RWPE1 (cell line): ENCODE data around the gene THSD4.

Experiments used
- CTCF ChIA-PET: fragments of 350-600 bp; sonication (Branson Sonifier 250); formaldehyde crosslinking; extraction: SDS; loops from one replicate; lab custom pipeline; 2021; lab: Yijun Ruan, JAX
- POLR2A ChIA-PET: fragments of 400-600 bp; formaldehyde crosslinking; extraction: SDS; loops from one replicate; lab custom pipeline; 2020; ENCODE audit warnings: antibody characterized with exemption; ENCODE audit not compliant: low non-redundant PET; lab: Yijun Ruan, JAX
- DNase-seq: peaks from one replicate; pipeline ENCODE4 v3.0.0; 2012; ENCODE audit warnings: low spot score
- H3K27ac ChIP-seq: fragments of 450-650 bp; 2 replicates; pipeline ENCODE4 v1.5.1; 2017
- TF ChIP-seq, protein P1 (sequence below): fragments of 450-650 bp; conservative IDR thresholded peaks from 2 replicates; pipeline ENCODE4 v1.5.1; 2017; ENCODE audit warnings: low read depth, mild to moderate bottlenecking

THSD4 gene

DNA sequence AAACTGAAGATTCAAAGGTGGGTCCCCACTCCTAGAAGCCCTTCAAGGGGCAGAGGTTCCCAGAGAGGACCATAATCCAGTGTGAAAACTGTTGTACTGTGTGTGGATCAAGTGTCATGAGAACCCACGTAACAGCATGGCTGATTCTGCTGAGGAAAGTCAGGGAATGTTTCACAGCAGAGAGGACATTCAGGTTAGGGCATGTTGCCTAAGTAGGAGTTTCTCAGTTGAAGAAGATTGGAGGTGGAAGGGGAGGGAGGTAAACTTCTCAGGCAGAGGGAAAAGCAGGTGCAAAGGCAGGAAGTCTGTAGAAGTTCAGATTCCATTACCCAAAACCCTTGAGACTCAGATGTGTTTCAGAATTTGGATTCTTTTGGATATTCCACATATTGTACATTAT lies 448.9 kb downstream of the THSD4 start:
- ChIA-PET POLR2A (no interaction called here), CTCF (no interaction called here)
- H3K27ac ChIP-seq, result no peak overlapping the region
- TF ChIP-seq, protein P1, sequence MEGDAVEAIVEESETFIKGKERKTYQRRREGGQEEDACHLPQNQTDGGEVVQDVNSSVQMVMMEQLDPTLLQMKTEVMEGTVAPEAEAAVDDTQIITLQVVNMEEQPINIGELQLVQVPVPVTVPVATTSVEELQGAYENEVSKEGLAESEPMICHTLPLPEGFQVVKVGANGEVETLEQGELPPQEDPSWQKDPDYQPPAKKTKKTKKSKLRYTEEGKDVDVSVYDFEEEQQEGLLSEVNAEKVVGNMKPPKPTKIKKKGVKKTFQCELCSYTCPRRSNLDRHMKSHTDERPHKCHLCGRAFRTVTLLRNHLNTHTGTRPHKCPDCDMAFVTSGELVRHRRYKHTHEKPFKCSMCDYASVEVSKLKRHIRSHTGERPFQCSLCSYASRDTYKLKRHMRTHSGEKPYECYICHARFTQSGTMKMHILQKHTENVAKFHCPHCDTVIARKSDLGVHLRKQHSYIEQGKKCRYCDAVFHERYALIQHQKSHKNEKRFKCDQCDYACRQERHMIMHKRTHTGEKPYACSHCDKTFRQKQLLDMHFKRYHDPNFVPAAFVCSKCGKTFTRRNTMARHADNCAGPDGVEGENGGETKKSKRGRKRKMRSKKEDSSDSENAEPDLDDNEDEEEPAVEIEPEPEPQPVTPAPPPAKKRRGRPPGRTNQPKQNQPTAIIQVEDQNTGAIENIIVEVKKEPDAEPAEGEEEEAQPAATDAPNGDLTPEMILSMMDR, result no peak
- DNase-seq, result no peak

DNA sequence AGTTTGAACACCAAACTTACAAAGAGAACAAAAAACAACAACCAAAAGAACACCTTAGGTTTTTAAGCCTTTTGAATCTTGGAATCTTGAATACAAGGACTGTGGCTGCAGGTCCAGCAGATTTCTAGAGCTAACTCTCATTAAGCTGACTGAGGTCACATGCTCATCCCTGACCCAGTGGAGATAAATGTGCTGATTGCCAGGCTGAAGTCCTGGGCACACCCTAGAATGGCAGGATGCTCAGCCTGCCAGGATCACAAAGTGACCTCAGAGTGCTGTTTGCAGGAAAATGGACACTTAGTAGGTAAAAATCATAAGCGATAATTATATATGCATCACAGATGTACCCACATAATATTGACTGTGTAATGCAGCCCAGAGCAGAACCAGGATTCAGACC lies 449.7 kb downstream of the THSD4 start:
- POLR2A ChIA-PET, result no interaction called here
- no peak overlapping the region for H3K27ac ChIP-seq
- DNase-seq, result no peak
- CTCF ChIA-PET, result no interaction called here
- TF ChIP-seq, protein P1, result no peak

DNA sequence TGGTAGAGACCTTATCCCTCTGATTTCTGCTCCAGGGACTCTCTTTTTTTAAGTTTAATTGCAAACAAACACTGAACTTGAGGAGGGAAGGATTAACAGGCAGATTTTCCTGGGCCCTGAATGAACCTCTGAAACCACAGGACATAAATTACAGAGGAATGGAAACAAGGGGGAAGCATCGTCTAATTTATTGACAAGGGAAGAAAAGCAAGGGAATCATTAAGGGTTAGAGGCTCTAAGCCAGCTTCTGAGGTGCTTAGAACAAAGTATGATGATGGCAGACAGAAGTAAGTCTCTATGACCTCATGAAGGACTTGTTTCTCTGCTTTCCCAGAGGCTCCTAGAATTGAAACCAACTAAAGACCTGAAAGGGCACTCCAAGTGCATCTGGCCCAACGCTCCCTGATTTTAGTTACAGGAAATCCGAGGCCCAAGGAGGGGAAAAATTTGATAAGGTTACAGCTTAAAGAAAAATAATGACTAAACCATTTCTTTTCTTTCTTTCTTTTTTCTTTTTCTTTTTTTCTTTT lies 450.4 kb downstream of the THSD4 start:
- POLR2A ChIA-PET, result no interaction called here
- CTCF ChIA-PET, result interaction anchor here (0.6 kb wide), 1 partner anchor 80 kb away, joined by 3 read pairs; no protein-coding TSS in a partner anchor
- DNase-seq, result no peak
- no peak overlapping the region for H3K27ac ChIP-seq
- TF ChIP-seq, protein P1, result no peak

DNA sequence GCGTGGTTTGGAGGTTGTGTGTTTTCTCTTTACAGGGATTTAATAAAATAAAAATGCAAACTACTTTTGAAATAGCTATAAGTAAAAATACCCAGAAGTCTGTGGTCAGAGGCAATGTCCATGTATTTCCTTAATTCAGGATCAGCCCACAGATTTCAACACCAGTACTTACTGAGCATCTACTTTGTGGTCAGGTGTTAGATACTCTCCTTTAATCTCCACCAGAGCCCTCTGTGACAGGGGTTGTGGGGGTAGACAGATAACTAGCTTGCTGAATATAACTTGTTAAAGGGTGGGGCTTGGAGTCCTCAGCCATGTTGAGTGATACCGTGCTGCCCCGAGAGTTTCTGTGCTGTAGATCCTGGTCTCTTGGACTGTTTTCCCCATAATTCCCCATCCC lies 451.0 kb downstream of the THSD4 start:
- ChIA-PET POLR2A (no interaction called here), CTCF (no interaction called here)
- no peak for DNase-seq
- no peak overlapping the region for H3K27ac ChIP-seq
- TF ChIP-seq, protein P1, result no peak

DNA sequence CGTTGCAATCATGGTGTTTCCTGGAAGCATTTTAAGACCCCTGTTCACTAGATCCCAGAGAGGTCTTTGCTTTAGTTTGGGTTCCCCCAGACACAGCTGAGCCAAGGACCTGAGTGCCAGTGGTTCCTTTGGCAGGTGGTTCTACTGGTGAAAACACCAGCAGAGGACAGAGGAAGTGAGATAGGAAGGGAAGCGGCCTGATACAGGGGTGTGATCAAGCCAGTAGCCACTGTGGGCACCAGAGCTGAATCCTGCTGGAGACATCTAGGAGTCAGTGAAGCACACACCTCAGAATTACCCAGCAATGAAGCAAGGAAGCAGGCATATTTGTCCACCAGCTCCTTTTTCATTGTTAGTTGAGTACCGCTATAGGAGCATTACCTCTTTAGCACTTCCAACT lies 451.9 kb downstream of the THSD4 start:
- DNase-seq, result no peak
- TF ChIP-seq, protein P1, result no peak
- POLR2A ChIA-PET, result no interaction called here
- H3K27ac ChIP-seq, result no peak overlapping the region
- CTCF ChIA-PET, result no interaction called here

DNA sequence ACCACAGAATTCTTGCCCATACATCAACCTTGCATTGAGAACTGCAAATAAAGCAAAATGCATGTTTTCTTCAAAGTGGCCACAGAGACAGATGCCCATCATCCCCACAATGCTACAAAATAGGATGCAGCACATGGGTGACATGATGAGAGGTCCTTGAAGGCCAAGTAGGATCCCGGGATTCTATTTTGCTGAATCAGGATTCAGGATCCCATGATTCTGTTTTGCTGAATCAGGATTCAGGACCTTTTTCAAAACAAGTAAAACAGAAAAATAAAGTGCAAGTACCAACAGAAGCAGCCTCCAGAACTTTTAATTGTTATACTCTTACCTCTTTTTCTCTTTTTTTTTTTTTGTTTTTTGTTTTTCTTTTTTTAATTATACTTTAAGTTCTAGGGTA lies 453.0 kb downstream of the THSD4 start:
- no peak overlapping the region for H3K27ac ChIP-seq
- ChIA-PET CTCF (no interaction called here), POLR2A (no interaction called here)
- DNase-seq, result no peak
- TF ChIP-seq, protein P1, result no peak
